GM12891 (cell line): Measurements from ENCODE around the gene FBXO22.

ENCODE experiments used
- POLR2A ChIP-seq: IDR thresholded peaks from 2 replicates; pipeline ENCODE4 v1.6.1; 2011; ENCODE audit warnings: low read depth, low read length, control low read depth
- POLR2AphosphoS5 ChIP-seq: IDR thresholded peaks from 2 replicates; pipeline ENCODE4 v1.6.1; 2011; ENCODE audit warnings: low read depth, low read length, control low read depth
- SPI1 ChIP-seq: IDR thresholded peaks from 2 replicates; pipeline ENCODE4 v1.6.1; 2011; ENCODE audit warnings: low read depth, low read length, control low read depth
- TAF1 ChIP-seq: IDR thresholded peaks from 2 replicates; pipeline ENCODE4 v1.6.1; 2011; ENCODE audit warnings: low read depth, low read length, control low read depth

DNA sequence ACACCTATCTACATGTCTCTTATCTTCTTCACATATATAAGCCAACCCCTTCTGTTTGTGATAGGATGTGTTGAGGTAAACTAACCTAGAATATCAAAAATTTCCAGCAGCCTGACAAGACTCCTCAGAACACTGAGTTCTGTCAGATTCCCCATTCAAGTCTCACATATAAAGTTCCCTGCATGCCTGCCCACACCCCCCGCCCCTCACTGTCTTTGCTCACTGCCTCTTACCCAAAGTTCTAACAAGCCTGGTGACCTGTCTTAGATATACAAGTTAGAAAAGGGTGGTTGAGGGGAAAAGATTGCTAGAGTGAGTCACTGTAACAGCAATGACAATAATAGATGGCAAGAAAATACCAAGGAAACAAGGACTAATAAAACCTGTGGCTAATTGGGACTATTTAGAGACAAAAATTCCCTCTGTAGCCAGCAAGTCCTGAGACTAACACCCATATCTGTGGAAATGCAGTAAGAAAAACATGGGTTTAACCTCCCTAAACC is 40.1 kb downstream of the FBXO22 start:
- TF ChIP-seq POLR2A (no peak), POLR2AphosphoS5 (no peak), TAF1 (no peak), SPI1 (no peak)
